ENCODE data around the gene GFER. TPM values are rescaled to one million over a fixed set of nuclear protein-coding genes. Genes with fewer than 3 reads are reported as not detected.

GFER gene
- total and polyA plus RNA-seq, 2 experiments from 2014 or later = 16.4 to 31.0 TPM

- in situ Hi-C loops (cut with MboI) = no loop called here
- peaks cover 9% of the 10 kb centered on the region for H3F3A ChIP-seq (ENCODE audit: insufficient read depth)
- no peak overlapping the region for H3K4me2 ChIP-seq (ENCODE audit: unreplicated experiment)
- H3K9me2 ChIP-seq (ENCODE audit: insufficient read depth) = no peaks in the 10 kb centered on the region
- no peak overlapping the region for H3K4me3 ChIP-seq
- no peaks in the 10 kb centered on the region for H3K9me3 ChIP-seq (ENCODE audit: low read depth)
- TF ChIP-seq EZH2 (IDR thresholded peaks at IDR 0.05; ENCODE audit: insufficient read depth, poor library complexity, severe bottlenecking) = no peak
- TF ChIP-seq EZH2phosphoT487 (IDR thresholded peaks at IDR 0.05; ENCODE audit: insufficient read depth, low read depth) = no peak
- no peak overlapping the region for H3K27ac ChIP-seq
- no peaks in the 10 kb centered on the region for H4K20me1 ChIP-seq (ENCODE audit: insufficient read depth)
- peak; percentile 39 for DNase-seq
- H3K27me3 ChIP-seq (replicated peaks; ENCODE audit: insufficient read depth) = peaks cover 21% of the 10 kb centered on the region
- no peak overlapping the region for H2AFZ ChIP-seq
- 0 out of 2 replicates have a peak, but pooled peaks cover 2% of the 10 kb centered on the region for H3K79me2 ChIP-seq (ENCODE audit: insufficient read depth)
- no peaks in the 10 kb centered on the region; the same call in 1 of the 2 replicates for H3K36me3 ChIP-seq (ENCODE audit: low read depth)
- H3K4me1 ChIP-seq (ENCODE audit: insufficient read depth) = no peaks in the 10 kb centered on the region
- H3K9ac ChIP-seq = no peak overlapping the region
- 11 to 12% methylated on average over 43 to 53 of the region's 53 CpGs for WGBS, 2 experiments (ENCODE audit: low coverage in 1 of 2, low lambda C conversion rate in 2 of 2, missing lambda C conversion rate in 2 of 2)
These were observed 3.8 kb upstream of the GFER start for GRCh38 chr16:1980030-1980769.

- Histone ChIP-seq H4K20me1 (ENCODE audit: insufficient read depth) (no peaks in the 10 kb centered on the region), H3K4me3 (no peak overlapping the region), H3K4me1 (ENCODE audit: insufficient read depth) (no peaks in the 10 kb centered on the region), H3K27me3 (replicated peaks; ENCODE audit: insufficient read depth) (peaks cover 21% of the 10 kb centered on the region), H3F3A (ENCODE audit: insufficient read depth) (peaks cover 9% of the 10 kb centered on the region), H3K4me2 (ENCODE audit: unreplicated experiment) (no peak overlapping the region), H3K9me3 (ENCODE audit: low read depth) (no peaks in the 10 kb centered on the region), H2AFZ (no peak overlapping the region), H3K27ac (no peak overlapping the region), H3K9me2 (ENCODE audit: insufficient read depth) (no peaks in the 10 kb centered on the region), H3K9ac (no peak overlapping the region), H3K36me3 (ENCODE audit: low read depth) (no peaks in the 10 kb centered on the region; the same call in 1 of the 2 replicates), H3K79me2 (ENCODE audit: insufficient read depth) (peaks cover 8% of the 10 kb centered on the region; the same call in 1 of the 2 replicates)
- TF ChIP-seq EZH2 (IDR thresholded peaks at IDR 0.05; ENCODE audit: insufficient read depth, poor library complexity, severe bottlenecking) (no peak), EZH2phosphoT487 (IDR thresholded peaks at IDR 0.05; ENCODE audit: insufficient read depth, low read depth) (no peak)
- no peak for DNase-seq
- 31 to 35% methylated on average over 16 of the region's 16 CpGs for WGBS, 2 experiments (ENCODE audit: low coverage in 1 of 2, low lambda C conversion rate in 2 of 2, missing lambda C conversion rate in 2 of 2)
- in situ Hi-C loops (cut with MboI) = no loop called here
These were observed 3.3 kb upstream of the GFER start for GRCh38 chr16:1980770-1981087.

GRCh38 chr16:1981398-1981836 is 2.6 kb upstream of the GFER start, which contains the start of gene NOXO1:
TSS of gene NOXO1 (minus strand) at chr16:1981469. CDS start at chr16:1981179, 290 bp downstream.
- H3K9ac ChIP-seq = no peak within 1 kb of the TSS
- H3K4me3 ChIP-seq = no peak within 1 kb of the TSS
- no peaks in the 10 kb centered on the region for H3K9me2 ChIP-seq (ENCODE audit: insufficient read depth)
- no peaks in the 10 kb centered on the region for H3K9me3 ChIP-seq (ENCODE audit: low read depth)
- peaks cover 9% of the 10 kb centered on the region; the same call in 1 of the 2 replicates for H3K79me2 ChIP-seq (ENCODE audit: insufficient read depth)
- no peaks in the 10 kb centered on the region for H3K4me1 ChIP-seq (ENCODE audit: insufficient read depth)
- DNase-seq = no peak
- no peaks in the 10 kb centered on the region for H4K20me1 ChIP-seq (ENCODE audit: insufficient read depth)
- 26% methylated on average over 6 of the region's 6 CpGs for WGBS, 2 experiments (ENCODE audit: low coverage in 1 of 2, low lambda C conversion rate in 2 of 2, missing lambda C conversion rate in 2 of 2)
- no peak within 1 kb of the TSS for H3K4me2 ChIP-seq (ENCODE audit: unreplicated experiment)
- H2AFZ ChIP-seq = no peak within 1 kb of the TSS
- no peak for TF ChIP-seq EZH2phosphoT487 (IDR thresholded peaks at IDR 0.05; ENCODE audit: insufficient read depth, low read depth)
- TF ChIP-seq EZH2 (IDR thresholded peaks at IDR 0.05; ENCODE audit: insufficient read depth, poor library complexity, severe bottlenecking) = no peak
- H3K36me3 ChIP-seq (ENCODE audit: low read depth) = no peaks in the 10 kb centered on the region
- in situ Hi-C loops (cut with MboI) = no loop called here
- no peak within 1 kb of the TSS for H3K27ac ChIP-seq
- peaks cover 21% of the 10 kb centered on the region for H3K27me3 ChIP-seq (replicated peaks; ENCODE audit: insufficient read depth)
- peaks cover 9% of the 10 kb centered on the region for H3F3A ChIP-seq (ENCODE audit: insufficient read depth)

DNA sequence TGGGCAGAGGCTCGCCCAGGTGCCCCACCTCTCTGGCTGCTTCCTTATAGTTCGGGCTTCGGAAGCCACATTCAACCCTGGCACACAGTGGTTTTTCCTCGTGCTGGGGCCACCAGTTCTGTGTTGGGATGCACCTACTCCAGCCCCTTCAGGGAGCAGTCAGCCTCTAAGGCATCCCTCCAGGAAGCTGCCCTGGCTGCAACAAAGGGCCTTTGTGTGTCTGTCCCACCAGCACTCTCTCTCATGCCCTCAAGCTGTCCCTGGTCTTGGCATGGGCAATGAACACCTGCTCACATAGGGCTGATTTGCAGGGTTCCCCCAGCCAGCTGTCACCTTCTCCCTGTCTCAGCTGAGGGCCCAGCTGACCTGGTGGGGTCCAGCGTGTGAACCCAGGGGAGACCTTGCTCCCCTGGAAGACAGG is 2.0 kb upstream of the GFER start:
- in situ Hi-C loops (cut with MboI) = no loop called here
- no peak for DNase-seq
- TF ChIP-seq EZH2phosphoT487 (IDR thresholded peaks at IDR 0.05; ENCODE audit: insufficient read depth, low read depth) = no peak

More for the DNA sequence above, 2.0 kb upstream of the GFER start:
- peaks cover 9% of the 10 kb centered on the region for H3F3A ChIP-seq (ENCODE audit: insufficient read depth)
- H3K4me1 ChIP-seq (ENCODE audit: insufficient read depth) = no peaks in the 10 kb centered on the region
- no peak overlapping the region for H3K4me2 ChIP-seq (ENCODE audit: unreplicated experiment)
- H3K9me2 ChIP-seq (ENCODE audit: insufficient read depth) = no peaks in the 10 kb centered on the region
- no peaks in the 10 kb centered on the region for H4K20me1 ChIP-seq (ENCODE audit: insufficient read depth)
- no peak overlapping the region for H2AFZ ChIP-seq
- peaks cover 21% of the 10 kb centered on the region for H3K27me3 ChIP-seq (replicated peaks; ENCODE audit: insufficient read depth)
- H3K9me3 ChIP-seq (ENCODE audit: low read depth) = no peaks in the 10 kb centered on the region
- H3K4me3 ChIP-seq = no peak overlapping the region
- 53 to 56% methylated on average over 5 of the region's 5 CpGs for WGBS, 2 experiments (ENCODE audit: low coverage in 1 of 2, low lambda C conversion rate in 2 of 2, missing lambda C conversion rate in 2 of 2)
- peaks cover 9% of the 10 kb centered on the region; the same call in 1 of the 2 replicates for H3K79me2 ChIP-seq (ENCODE audit: insufficient read depth)
- no peak overlapping the region for H3K27ac ChIP-seq
- H3K9ac ChIP-seq = no peak overlapping the region
- H3K36me3 ChIP-seq (ENCODE audit: low read depth) = no peaks in the 10 kb centered on the region
